ENCODE data around the gene LELP1.

LELP1 gene

DNA sequence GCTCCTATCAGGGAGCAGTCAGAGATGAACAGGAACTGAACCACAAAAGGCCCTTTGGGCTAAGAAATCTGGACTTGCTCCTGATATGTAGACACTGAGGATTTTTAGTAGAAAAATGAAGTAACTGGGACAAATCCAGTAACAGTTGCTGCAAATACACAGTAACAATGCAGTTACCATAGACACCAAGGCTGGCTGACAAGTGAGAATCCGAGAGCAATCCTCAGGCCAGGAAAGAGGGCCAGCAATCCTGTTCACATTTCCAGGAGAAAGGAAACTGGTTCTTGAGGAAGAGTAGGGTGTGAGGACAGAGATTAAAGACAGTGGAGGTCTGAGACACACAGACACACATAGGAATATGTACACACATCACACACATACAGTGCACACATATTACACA lies 46.9 kb downstream of the LELP1 start:
- Histone ChIP-seq H3K27me3 (ENCODE audit: control insufficient read depth, insufficient read depth, low read length) (no peaks in the 10 kb centered on the region), H3K36me3 (ENCODE audit: control insufficient read depth, insufficient read depth, low read length) (no peaks in the 10 kb centered on the region), H3K27ac (ENCODE audit: low read depth, low read length) (no peak overlapping the region), H3K4me1 (ENCODE audit: control insufficient read depth, insufficient read depth, low read length) (no peaks in the 10 kb centered on the region), H3K4me3 (ENCODE audit: low read depth, low read length) (no peak overlapping the region), H3K9ac (ENCODE audit: low read depth, low read length) (no peak overlapping the region), H3K9me3 (ENCODE audit: control insufficient read depth, insufficient read depth, low read length) (no peaks in the 10 kb centered on the region)

DNA sequence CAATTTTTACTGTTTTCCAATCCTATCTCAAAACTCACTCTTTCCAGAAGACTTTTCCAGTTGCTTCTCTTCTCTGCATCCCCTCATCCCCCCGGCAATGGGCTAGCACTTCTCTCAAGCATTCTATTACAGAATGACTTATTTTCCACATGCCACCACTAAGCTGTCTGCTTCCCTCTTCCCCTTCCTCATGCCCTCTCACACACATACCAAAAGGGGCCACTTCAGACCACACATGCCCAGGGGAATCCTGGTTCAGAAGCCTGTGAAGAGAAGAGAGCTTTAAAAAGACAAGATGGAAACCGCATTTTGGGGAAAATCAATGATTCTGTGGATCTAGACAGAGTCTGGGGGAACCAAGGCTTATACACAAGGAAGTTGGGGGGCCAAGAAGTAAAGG lies 47.9 kb downstream of the LELP1 start:
- Histone ChIP-seq H3K27ac (ENCODE audit: low read depth, low read length) (no peak overlapping the region), H3K4me3 (ENCODE audit: low read depth, low read length) (no peak overlapping the region), H3K4me1 (ENCODE audit: control insufficient read depth, insufficient read depth, low read length) (no peaks in the 10 kb centered on the region), H3K27me3 (ENCODE audit: control insufficient read depth, insufficient read depth, low read length) (no peaks in the 10 kb centered on the region), H3K9ac (ENCODE audit: low read depth, low read length) (no peak overlapping the region), H3K36me3 (ENCODE audit: control insufficient read depth, insufficient read depth, low read length) (no peaks in the 10 kb centered on the region), H3K9me3 (ENCODE audit: control insufficient read depth, insufficient read depth, low read length) (no peaks in the 10 kb centered on the region)

DNA sequence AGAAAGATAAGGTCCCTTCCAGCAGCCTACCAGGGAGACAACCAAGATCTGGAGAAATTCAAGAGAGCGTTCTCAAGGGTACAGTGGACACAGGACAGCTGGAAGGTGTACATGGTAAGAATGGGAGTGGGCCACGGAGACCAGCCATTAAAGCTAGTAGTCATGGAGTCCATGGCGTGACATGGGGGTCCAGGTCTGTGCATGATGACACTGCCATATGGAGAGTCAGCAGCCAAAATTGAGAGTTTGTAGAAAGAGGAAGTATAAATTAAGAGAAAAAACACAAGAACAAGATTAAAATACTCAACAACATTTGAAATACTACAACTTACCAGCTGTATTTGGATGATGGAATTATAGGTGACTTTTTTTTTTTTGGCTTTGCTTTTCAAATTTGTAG lies 48.3 kb downstream of the LELP1 start:
- Histone ChIP-seq H3K36me3 (ENCODE audit: control insufficient read depth, insufficient read depth, low read length) (no peaks in the 10 kb centered on the region), H3K4me1 (ENCODE audit: control insufficient read depth, insufficient read depth, low read length) (no peaks in the 10 kb centered on the region), H3K4me3 (ENCODE audit: low read depth, low read length) (no peak overlapping the region), H3K9ac (ENCODE audit: low read depth, low read length) (no peak overlapping the region), H3K27me3 (ENCODE audit: control insufficient read depth, insufficient read depth, low read length) (no peaks in the 10 kb centered on the region), H3K9me3 (ENCODE audit: control insufficient read depth, insufficient read depth, low read length) (no peaks in the 10 kb centered on the region), H3K27ac (ENCODE audit: low read depth, low read length) (no peak overlapping the region)

DNA sequence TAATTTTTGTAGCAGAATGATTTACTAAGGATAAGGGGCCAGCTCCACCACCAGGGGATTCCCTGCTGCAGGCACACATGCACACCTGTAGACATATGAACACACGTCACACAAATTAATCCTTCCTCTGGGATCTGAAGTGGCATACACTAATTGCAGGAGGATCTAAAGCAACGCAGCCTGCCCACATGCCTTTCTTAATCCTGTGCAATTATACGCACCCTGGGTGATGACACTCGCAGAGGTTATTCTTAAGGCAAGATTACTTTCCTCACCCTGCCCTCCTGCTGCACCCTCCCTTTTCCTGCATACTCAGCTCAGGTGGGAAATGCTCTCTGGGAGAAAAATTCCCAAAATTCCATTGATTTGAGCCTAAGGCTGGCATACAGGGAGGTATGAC lies 48.8 kb downstream of the LELP1 start:
- H3K4me1 ChIP-seq (ENCODE audit: control insufficient read depth, insufficient read depth, low read length), result no peaks in the 10 kb centered on the region

DNA sequence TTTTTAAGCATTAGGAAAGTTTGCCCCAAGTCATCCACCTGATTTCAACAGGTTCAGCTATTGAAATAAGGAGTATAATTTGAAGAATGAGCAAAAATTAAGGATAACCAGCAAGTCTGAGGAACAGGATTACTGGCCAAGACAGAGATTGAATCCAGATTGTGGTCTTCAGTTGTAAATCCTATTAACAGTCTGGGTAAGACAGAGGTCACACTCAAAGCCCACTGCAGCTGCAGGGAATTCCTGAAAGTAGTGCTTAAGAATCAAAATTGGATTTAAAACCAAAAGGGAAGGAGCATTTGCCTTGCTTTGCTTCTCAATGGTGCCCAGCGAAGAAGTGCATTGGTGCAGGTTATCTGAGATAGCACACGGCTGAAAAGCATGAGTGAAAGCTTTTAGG lies 49.8 kb downstream of the LELP1 start:
- no peak overlapping the region for H3K9ac ChIP-seq (ENCODE audit: low read depth, low read length)
- H3K27ac ChIP-seq (ENCODE audit: low read depth, low read length), result no peak overlapping the region
- H3K9me3 ChIP-seq (ENCODE audit: control insufficient read depth, insufficient read depth, low read length), result no peaks in the 10 kb centered on the region
- no peak overlapping the region for H3K4me3 ChIP-seq (ENCODE audit: low read depth, low read length)
- peaks cover 3% of the 10 kb centered on the region; the same call in 1 of the 2 replicates for H3K27me3 ChIP-seq (ENCODE audit: control insufficient read depth, insufficient read depth, low read length)
- no peaks in the 10 kb centered on the region for H3K4me1 ChIP-seq (ENCODE audit: control insufficient read depth, insufficient read depth, low read length)
- no peaks in the 10 kb centered on the region for H3K36me3 ChIP-seq (ENCODE audit: control insufficient read depth, insufficient read depth, low read length)

More for the DNA sequence above, 48.8 kb downstream of the LELP1 start:
- H3K9me3 ChIP-seq (ENCODE audit: control insufficient read depth, insufficient read depth, low read length), result no peaks in the 10 kb centered on the region
- H3K27me3 ChIP-seq (ENCODE audit: control insufficient read depth, insufficient read depth, low read length), result no peaks in the 10 kb centered on the region
- no peaks in the 10 kb centered on the region for H3K36me3 ChIP-seq (ENCODE audit: control insufficient read depth, insufficient read depth, low read length)
- H3K27ac ChIP-seq (ENCODE audit: low read depth, low read length), result no peak overlapping the region
- H3K9ac ChIP-seq (ENCODE audit: low read depth, low read length), result no peak overlapping the region
- H3K4me3 ChIP-seq (ENCODE audit: low read depth, low read length), result no peak overlapping the region

DNA sequence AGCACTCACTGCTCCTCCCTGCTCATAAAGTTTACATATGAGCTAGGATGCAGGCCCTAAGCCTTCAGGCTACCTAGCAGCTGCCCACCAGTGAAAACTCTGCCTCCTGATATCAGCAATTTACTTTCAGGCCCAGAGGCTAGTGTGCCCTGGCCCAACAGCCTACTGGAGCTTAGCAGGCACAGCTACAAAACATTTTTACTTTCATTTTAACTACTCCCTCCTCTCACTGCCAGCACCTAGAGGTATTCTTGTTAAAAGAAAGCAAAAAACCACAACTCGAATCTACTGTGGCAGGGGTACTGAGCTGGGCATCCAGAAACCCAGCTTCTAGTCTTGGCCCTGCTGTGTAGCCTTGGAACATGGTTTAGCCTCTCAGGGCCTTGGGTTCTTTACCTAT lies 50.5 kb downstream of the LELP1 start:
- H3K4me1 ChIP-seq (ENCODE audit: control insufficient read depth, insufficient read depth, low read length), result no peaks in the 10 kb centered on the region
- no peak overlapping the region for H3K27ac ChIP-seq (ENCODE audit: low read depth, low read length)
- peaks cover 7% of the 10 kb centered on the region for H3K27me3 ChIP-seq (ENCODE audit: control insufficient read depth, insufficient read depth, low read length)
- no peak overlapping the region for H3K4me3 ChIP-seq (ENCODE audit: low read depth, low read length)
- H3K36me3 ChIP-seq (ENCODE audit: control insufficient read depth, insufficient read depth, low read length), result no peaks in the 10 kb centered on the region
- H3K9me3 ChIP-seq (ENCODE audit: control insufficient read depth, insufficient read depth, low read length), result no peaks in the 10 kb centered on the region
- no peak overlapping the region for H3K9ac ChIP-seq (ENCODE audit: low read depth, low read length)
